Fibroblast of the aortic adventitia (primary cell): ENCODE data around the gene GAR1. TPM values are rescaled to one million over a fixed set of nuclear protein-coding genes. Genes with fewer than 3 reads are reported as not detected.

ENCODE experiments used
- DNase-seq: peaks from one replicate; pipeline ENCODE4 v3.0.0-alpha.2; 2010; ENCODE audit warnings: low read depth
- H3K4me3 ChIP-seq: 2 replicates; pipeline ENCODE4 v1.5.1; 2011; ENCODE audit warnings: low read depth, mild to moderate bottlenecking, control low read depth, low read length, moderate library complexity
- total RNA-seq: library from RNA; depleted of rRNA; stranded (reverse); fragments of >200 nt; gene quantifications from 2 replicates; pipeline ENCODE4 v1.2.3, GENCODE V29; 2012; ENCODE audit warnings: low replicate concordance
- TF ChIP-seq, protein P1 (sequence below): IDR thresholded peaks from 2 replicates; pipeline ENCODE4 v1.5.1; 2011; ENCODE audit warnings: mild to moderate bottlenecking, low read length, control low read depth, inconsistent platforms; ENCODE audit not compliant: insufficient read depth

The GAR1 gene
- total RNA-seq, 1 donor, result 6.6 TPM

DNA sequence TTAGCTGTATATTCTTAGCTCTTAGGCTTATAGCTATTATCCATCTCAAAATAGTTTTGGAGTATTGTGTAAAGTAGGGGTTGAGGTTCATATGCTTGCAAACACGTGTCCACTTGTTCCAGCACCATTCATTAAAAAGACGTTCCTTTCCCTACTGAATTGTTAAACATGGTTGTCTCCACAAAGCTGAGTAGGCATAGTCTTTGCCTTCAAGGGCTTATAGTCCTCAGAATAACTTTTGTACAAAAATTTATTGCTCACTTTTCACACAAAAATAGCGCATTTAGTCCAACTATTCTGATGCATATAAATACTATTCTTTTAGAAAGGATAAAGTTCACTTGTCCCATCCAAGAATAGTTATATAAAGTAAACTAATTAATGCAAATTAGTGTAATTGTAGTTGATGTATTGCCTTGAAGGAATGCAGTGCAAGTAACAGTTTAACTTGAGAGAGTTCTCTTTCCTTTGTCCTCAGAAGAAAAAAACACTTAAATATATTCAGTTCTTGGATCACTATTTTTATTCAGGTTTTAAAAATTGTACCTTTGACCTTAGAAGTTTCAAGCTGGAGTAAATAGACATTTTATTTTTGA is 46.5 kb downstream of the GAR1 start:
- no peak for DNase-seq
- H3K4me3 ChIP-seq, result no peak overlapping the region
- TF ChIP-seq, protein P1, sequence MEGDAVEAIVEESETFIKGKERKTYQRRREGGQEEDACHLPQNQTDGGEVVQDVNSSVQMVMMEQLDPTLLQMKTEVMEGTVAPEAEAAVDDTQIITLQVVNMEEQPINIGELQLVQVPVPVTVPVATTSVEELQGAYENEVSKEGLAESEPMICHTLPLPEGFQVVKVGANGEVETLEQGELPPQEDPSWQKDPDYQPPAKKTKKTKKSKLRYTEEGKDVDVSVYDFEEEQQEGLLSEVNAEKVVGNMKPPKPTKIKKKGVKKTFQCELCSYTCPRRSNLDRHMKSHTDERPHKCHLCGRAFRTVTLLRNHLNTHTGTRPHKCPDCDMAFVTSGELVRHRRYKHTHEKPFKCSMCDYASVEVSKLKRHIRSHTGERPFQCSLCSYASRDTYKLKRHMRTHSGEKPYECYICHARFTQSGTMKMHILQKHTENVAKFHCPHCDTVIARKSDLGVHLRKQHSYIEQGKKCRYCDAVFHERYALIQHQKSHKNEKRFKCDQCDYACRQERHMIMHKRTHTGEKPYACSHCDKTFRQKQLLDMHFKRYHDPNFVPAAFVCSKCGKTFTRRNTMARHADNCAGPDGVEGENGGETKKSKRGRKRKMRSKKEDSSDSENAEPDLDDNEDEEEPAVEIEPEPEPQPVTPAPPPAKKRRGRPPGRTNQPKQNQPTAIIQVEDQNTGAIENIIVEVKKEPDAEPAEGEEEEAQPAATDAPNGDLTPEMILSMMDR, result no peak

DNA sequence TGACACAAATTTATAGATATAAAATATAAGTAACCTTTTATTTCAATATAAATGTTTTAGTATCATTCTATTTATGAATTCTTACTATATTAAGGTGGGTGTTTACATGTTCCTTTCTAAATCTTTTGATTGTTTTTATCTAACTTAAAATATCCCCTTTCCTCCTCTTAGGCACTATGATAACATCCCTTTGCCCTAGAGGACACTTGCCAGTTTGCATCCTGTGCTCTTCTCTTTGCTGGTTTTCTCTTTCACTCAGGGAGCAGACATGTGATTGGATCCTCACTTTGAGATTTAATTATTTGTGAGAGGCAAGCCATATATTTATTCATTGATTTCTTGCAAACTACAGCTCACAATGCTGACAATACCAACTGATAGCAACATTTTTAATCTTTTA is 48.6 kb downstream of the GAR1 start:
- no peak overlapping the region for H3K4me3 ChIP-seq
- TF ChIP-seq, protein P1, result no peak
- DNase-seq, result no peak

DNA sequence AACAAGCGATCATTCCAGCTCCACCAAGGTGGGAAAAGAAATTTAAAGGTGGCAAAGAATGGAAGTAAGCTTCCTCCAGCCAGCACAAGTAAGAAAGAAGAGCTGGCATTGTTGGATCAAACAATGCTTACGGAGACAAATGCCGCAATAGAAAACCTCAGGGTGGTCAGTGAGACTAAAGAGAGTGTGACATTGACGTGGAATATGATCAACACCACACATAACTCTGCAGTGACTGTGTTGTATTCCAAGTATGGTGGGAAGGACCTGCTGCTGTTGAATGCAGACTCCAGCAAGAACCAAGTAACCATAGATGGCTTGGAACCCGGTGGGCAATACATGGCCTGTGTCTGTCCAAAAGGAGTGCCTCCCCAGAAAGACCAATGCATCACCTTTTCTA is 54.5 kb downstream of the GAR1 start:
- TF ChIP-seq, protein P1, result no peak
- no peak overlapping the region for H3K4me3 ChIP-seq
- no peak for DNase-seq

DNA sequence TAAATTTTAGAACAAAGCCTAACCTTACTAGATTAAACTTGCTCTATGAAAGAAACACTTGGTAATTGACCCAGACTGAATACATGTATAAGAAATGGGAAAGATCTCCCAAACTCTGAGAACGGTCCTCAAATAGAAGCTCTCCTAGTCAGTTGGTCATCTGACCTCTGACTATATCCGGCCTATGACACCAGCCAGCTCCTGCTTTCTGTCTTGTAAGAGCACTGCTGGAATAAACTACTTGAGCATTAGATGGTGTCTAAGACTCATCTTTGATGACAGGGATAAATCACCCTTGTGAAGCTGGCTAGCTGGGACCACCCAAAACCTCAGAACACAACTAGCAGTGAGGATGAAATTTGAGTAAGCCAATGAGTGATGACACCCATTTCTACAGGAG is 56.5 kb downstream of the GAR1 start:
- TF ChIP-seq, protein P1, result no peak
- DNase-seq, result no peak
- no peak overlapping the region for H3K4me3 ChIP-seq

DNA sequence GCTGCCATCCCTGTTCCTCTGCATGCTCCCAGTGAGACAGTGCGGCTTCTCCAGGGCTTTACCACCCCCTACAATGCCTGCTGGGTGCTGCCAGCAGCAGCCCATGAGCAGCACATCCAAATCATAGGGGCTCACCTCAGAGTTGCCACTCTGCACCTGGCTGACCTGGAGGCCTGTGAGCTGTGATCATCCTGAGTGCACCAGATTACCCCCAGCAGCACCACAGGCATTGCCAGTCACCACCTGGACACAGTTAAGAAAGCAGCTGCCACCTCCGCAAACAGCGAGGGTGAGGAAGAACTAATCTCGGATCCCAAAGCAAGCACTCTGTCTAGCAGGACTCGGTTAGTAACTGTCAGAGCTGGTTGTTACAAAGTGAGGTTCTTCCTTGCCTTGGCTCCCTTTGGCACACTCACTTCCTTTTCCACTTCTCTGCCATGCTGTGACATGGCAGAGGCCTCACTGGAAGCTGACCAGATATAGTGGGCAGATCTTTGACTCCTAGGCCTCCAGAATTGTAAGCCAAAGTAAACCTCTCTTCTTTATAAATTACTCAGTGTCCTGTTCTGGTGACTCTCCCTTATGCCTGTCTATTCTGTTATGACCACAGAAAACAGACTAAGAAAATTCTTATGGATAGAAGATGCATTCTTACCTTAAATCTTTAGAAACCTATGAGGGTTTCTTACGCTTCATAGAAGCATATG is 57.5 kb downstream of the GAR1 start:
- DNase-seq, result no peak
- TF ChIP-seq, protein P1, result no peak

DNA sequence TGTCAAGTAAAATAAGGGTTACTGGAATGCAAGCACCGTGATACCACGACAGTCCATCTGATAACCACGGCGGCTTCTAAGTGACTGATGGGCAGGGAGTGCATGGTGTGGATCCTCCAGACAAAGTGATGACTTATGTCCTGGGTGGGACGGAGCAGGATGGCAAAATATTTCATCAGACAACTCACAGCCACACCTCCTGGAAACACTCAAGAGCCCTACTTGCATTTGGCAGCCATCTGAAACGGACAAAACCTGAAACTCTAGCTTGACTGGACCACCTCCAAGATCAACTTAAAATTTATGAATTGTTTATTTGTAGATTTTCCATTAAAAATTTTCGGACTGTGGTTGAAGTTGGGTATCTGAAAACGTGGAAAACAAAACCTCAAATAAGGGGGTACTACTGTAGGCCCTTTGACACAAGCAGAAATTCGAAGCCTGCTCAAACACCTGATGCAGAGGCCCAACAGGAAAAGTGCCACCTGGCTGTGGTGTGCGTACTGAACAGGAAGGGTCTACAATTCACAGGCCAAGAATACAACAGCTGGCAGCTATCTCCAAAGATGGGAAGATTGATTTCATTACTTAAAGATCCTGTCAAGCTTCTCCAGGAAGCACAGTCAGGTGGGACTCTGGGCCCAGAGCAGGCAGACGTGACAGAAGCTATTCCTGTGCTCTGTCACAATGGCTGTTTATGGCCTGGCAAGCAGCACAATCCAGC is 58.4 kb downstream of the GAR1 start:
- H3K4me3 ChIP-seq, result no peak overlapping the region
- TF ChIP-seq, protein P1, result no peak
- peak; percentile 77 for DNase-seq

More for the DNA sequence above, 57.5 kb downstream of the GAR1 start:
- H3K4me3 ChIP-seq, result no peak overlapping the region

Other genes with a start within 250 kb of the GAR1 start
- 20.4 and 21.6 TPM in 2 replicates for gene CASP6, start 112.3 kb upstream of the GAR1 start, total RNA-seq
- gene PLA2G12A, start 85.7 kb upstream of the GAR1 start, total RNA-seq, result 12.3 and 17.7 TPM in 2 replicates
- 17.6 and 201 TPM in 2 replicates for gene CFI, start 13.8 kb upstream of the GAR1 start, total RNA-seq
- gene RRH, start 12.2 kb downstream of the GAR1 start, total RNA-seq, result 0.09 TPM in 1 of 2 replicates, not detected in the other
- gene LRIT3, start 32.3 kb downstream of the GAR1 start, total RNA-seq, result under 0.01 TPM in 1 of 2 replicates, not detected in the other
- gene EGF, start 97.1 kb downstream of the GAR1 start, total RNA-seq, result 0.09 and 1.1 TPM in 2 replicates